HepG2 (cell line): ENCODE results near the gene HLA-C. TPM values are rescaled to one million over a fixed set of nuclear protein-coding genes. Genes with fewer than 3 reads are reported as not detected.

Source experiments
- ADNP ChIP-seq: sonication (generic); formaldehyde crosslinking; IDR thresholded peaks from 2 replicates; pipeline ENCODE4 v1.4.0; 2020; ENCODE audit warnings: missing genetic modification reagents
- DNMT1 ChIP-seq: sonication (generic); formaldehyde crosslinking; IDR thresholded peaks from 2 replicates; pipeline ENCODE4 v1.5.1; 2020; ENCODE audit warnings: mild to moderate bottlenecking, missing genetic modification reagents
- ERF ChIP-seq: IDR thresholded peaks from 2 replicates; pipeline ENCODE4 v1.6.1; 2018; ENCODE audit warnings: missing biosample characterization, missing genetic modification reagents
- GABPB1 ChIP-seq: IDR thresholded peaks from 2 replicates; pipeline ENCODE4 v1.6.1; 2016; ENCODE audit warnings: mild to moderate bottlenecking, missing genetic modification reagents, moderate library complexity, missing compliant biosample characterization
- KLF6 ChIP-seq: IDR thresholded peaks from 2 replicates; pipeline ENCODE4 v1.8.0; 2016; ENCODE audit warnings: missing biosample characterization, missing genetic modification reagents
- MEIS2 ChIP-seq: sonication (generic); formaldehyde crosslinking; IDR thresholded peaks from 2 replicates; pipeline ENCODE4 v1.9.0; 2021; ENCODE audit warnings: mild to moderate bottlenecking, missing genetic modification reagents
- NCOA2 ChIP-seq: sonication (generic); formaldehyde crosslinking; IDR thresholded peaks from 2 replicates; pipeline ENCODE4 v1.8.0; 2022; ENCODE audit warnings: inconsistent platforms
- NKX3-1 ChIP-seq: sonication (generic); formaldehyde crosslinking; IDR thresholded peaks from 2 replicates; pipeline ENCODE4 v1.5.0; 2020; ENCODE audit warnings: missing genetic modification reagents
- REPIN1 ChIP-seq: sonication (generic); formaldehyde crosslinking; IDR thresholded peaks from 2 replicates; pipeline ENCODE4 v1.8.0; 2022; ENCODE audit warnings: missing genetic modification reagents, low read depth, mild to moderate bottlenecking, borderline replicate concordance
- SIN3A ChIP-seq: IDR thresholded peaks from 2 replicates; pipeline ENCODE4 v1.6.1; 2011; ENCODE audit warnings: low read depth, mild to moderate bottlenecking, control low read depth, low read length, borderline replicate concordance
- SIX1 ChIP-seq: sonication (generic); formaldehyde crosslinking; IDR thresholded peaks from 2 replicates; pipeline ENCODE4 v1.4.0; 2020; ENCODE audit warnings: missing genetic modification reagents, borderline replicate concordance
- SP1 ChIP-seq, 2 experiments: fragments of 450-650 bp in 1 of 2; sonication (generic) in 1 of 2; formaldehyde crosslinking in 1 of 2; IDR thresholded peaks; 2 replicates each; pipeline versions ENCODE4 v1.4.0 to v1.6.1; 2016 to 2020; ENCODE audit warnings: missing genetic modification reagents in 1 of 2
- SSRP1 ChIP-seq: IDR thresholded peaks from 2 replicates; pipeline ENCODE4 v1.6.1; 2016; ENCODE audit warnings: control low read depth
- U2AF1 ChIP-seq: fragments of 200-400 bp; formaldehyde crosslinking; optimal IDR thresholded peaks from 2 replicates; pipeline ENCODE3; 2017; ENCODE audit warnings: mild to moderate bottlenecking, low read depth, low read length
- WIZ ChIP-seq: sonication (generic); formaldehyde crosslinking; IDR thresholded peaks from 2 replicates; pipeline ENCODE4 v1.5.1; 2020; ENCODE audit warnings: mild to moderate bottlenecking, missing genetic modification reagents
- ZBTB21 ChIP-seq: sonication (generic); formaldehyde crosslinking; IDR thresholded peaks from 2 replicates; pipeline ENCODE4 v1.4.0; 2020; ENCODE audit warnings: missing genetic modification reagents
- ZBTB7A ChIP-seq: sonication (generic); formaldehyde crosslinking; IDR thresholded peaks from 2 replicates; pipeline ENCODE4 v1.8.0; 2022; ENCODE audit warnings: mild to moderate bottlenecking, missing genetic modification reagents
- ZNF484 ChIP-seq: sonication (generic); formaldehyde crosslinking; IDR thresholded peaks from 2 replicates; pipeline ENCODE4 v1.5.1; 2020; ENCODE audit warnings: mild to moderate bottlenecking, low read depth, missing genetic modification reagents, borderline replicate concordance
- ZNF556 ChIP-seq: sonication (generic); formaldehyde crosslinking; IDR thresholded peaks from 2 replicates; pipeline ENCODE4 v1.4.0; 2020; ENCODE audit warnings: mild to moderate bottlenecking, missing genetic modification reagents, borderline replicate concordance
- ZNF790 ChIP-seq: sonication (generic); formaldehyde crosslinking; IDR thresholded peaks from 2 replicates; pipeline ENCODE4 v1.8.0; 2022; ENCODE audit warnings: missing genetic modification reagents, mild to moderate bottlenecking, borderline replicate concordance
- ZSCAN12 ChIP-seq: sonication (generic); formaldehyde crosslinking; IDR thresholded peaks from 2 replicates; pipeline ENCODE4 v1.9.0; 2021; ENCODE audit warnings: mild to moderate bottlenecking, missing genetic modification reagents
- polyA plus RNA-seq, 8 experiments: library from polyadenylated mRNA; depleted of rRNA in 3 of 8; stranded (reverse) in 7 of 8; unstranded in 1 of 8; fragments of >200 nt; fragmentation: Illumina TruSeq in 4 of 8; extraction: Trizol in 4 of 8; gene quantifications; 2 replicates each; pipeline versions ENCODE4 v1.2.1 to v1.2.3, GENCODE V29; 2011 to 2016; ENCODE audit warnings: low read depth in 4 of 8, missing spikeins in 1 of 8, mixed read lengths in 1 of 8; ENCODE audit not compliant: insufficient read depth in 1 of 8
- total RNA-seq, 5 experiments: library from RNA; depleted of rRNA; stranded (reverse); fragments of >200 nt; fragmentation: Illumina TruSeq; extraction: Trizol; gene quantifications; 2 replicates each; pipeline ENCODE4 v1.2.3, GENCODE V29; 2016; ENCODE audit warnings: low read depth in 1 of 5
- TF ChIP-seq, protein P1 (sequence below): sonication (generic); formaldehyde crosslinking; IDR thresholded peaks from 2 replicates; pipeline ENCODE4 v1.8.1; 2023; ENCODE audit warnings: mild to moderate bottlenecking, missing genetic modification reagents, borderline replicate concordance
- TF ChIP-seq, protein P2 (sequence below): sonication (generic); formaldehyde crosslinking; IDR thresholded peaks from 2 replicates; pipeline ENCODE4 v1.4.0; 2020; ENCODE audit warnings: low read depth, mild to moderate bottlenecking, missing genetic modification reagents
- TF ChIP-seq, protein P3 (sequence below), 2 experiments: sonication (generic) in 1 of 2; formaldehyde crosslinking in 1 of 2; IDR thresholded peaks; 2 replicates each; pipeline versions ENCODE4 v1.5.1 to v1.6.1; 2011 to 2020; ENCODE audit warnings: borderline replicate concordance in 1 of 2, low read depth in 1 of 2, low read length in 1 of 2, mild to moderate bottlenecking in 1 of 2, missing genetic modification reagents in 1 of 2, moderate library complexity in 1 of 2
- TF ChIP-seq, protein P4 (sequence below): IDR thresholded peaks from 2 replicates; pipeline ENCODE4 v1.6.1; 2016
- TF ChIP-seq, protein P5 (sequence below): sonication (generic); formaldehyde crosslinking; IDR thresholded peaks from 2 replicates; pipeline ENCODE4 v1.4.0; 2020; ENCODE audit warnings: missing genetic modification reagents; ENCODE audit errors: not compliant biosample characterization

The HLA-C gene
- total and polyA plus RNA-seq, 2 of the 13 experiments (the other 11 are each of a cell fraction or from before 2014, with no cell fraction given), result 77.1 to 155 TPM

DNA sequence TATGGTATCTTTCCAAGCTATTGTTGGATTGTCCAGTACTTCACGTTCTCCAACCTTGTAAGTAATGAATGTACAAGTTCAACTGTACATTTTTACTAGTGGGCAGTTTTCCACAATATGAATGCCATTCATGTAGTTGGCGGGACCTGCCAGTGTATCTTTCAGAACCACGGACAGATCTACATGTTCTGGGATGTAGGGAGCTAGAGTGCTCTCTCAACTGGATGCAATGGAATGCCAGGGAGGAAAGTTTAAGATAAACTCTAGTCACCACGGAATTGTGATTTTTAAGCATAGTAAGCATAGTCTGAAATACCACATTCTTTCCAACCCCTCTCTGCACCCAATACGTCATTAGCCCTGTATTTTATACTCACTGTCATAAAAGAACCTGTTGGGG is 21.5 kb upstream of the HLA-C start (continued):
- TF ChIP-seq ZNF556 (CRISPR knock-in tag), result no peak
- no peak for TF ChIP-seq U2AF1
- TF ChIP-seq, protein P1, sequence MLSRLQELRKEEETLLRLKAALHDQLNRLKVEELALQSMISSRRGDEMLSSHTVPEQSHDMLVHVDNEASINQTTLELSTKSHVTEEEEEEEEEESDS (CRISPR knock-in tag), result no peak
- TF ChIP-seq, protein P2, sequence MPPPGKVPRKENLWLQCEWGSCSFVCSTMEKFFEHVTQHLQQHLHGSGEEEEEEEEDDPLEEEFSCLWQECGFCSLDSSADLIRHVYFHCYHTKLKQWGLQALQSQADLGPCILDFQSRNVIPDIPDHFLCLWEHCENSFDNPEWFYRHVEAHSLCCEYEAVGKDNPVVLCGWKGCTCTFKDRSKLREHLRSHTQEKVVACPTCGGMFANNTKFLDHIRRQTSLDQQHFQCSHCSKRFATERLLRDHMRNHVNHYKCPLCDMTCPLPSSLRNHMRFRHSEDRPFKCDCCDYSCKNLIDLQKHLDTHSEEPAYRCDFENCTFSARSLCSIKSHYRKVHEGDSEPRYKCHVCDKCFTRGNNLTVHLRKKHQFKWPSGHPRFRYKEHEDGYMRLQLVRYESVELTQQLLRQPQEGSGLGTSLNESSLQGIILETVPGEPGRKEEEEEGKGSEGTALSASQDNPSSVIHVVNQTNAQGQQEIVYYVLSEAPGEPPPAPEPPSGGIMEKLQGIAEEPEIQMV (CRISPR knock-in tag), result no peak
- no peak for TF ChIP-seq SIX1
- no peak for TF ChIP-seq NCOA2
- TF ChIP-seq WIZ (CRISPR knock-in tag), result peak; percentile 59; the same call in 1 of the 2 replicates
- TF ChIP-seq ZNF790 (CRISPR knock-in tag), result no peak
- TF ChIP-seq SSRP1 (CRISPR knock-in tag), result no peak
- no peak for TF ChIP-seq REPIN1 (CRISPR knock-in tag)
- no peak for TF ChIP-seq KLF6 (CRISPR knock-in tag)
- TF ChIP-seq SIN3A, result no peak
- TF ChIP-seq NKX3-1 (CRISPR knock-in tag), result 0 out of 2 replicates have a peak, but pooled peaks have one; percentile 62
- TF ChIP-seq MEIS2 (CRISPR knock-in tag), result 0 out of 2 replicates have a peak, but pooled peaks have one; percentile 28
- TF ChIP-seq, protein P3, sequence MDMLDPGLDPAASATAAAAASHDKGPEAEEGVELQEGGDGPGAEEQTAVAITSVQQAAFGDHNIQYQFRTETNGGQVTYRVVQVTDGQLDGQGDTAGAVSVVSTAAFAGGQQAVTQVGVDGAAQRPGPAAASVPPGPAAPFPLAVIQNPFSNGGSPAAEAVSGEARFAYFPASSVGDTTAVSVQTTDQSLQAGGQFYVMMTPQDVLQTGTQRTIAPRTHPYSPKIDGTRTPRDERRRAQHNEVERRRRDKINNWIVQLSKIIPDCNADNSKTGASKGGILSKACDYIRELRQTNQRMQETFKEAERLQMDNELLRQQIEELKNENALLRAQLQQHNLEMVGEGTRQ (IDR thresholded peaks at IDR 0.05; ENCODE audit: low read depth, low read length), result no peak
- TF ChIP-seq, protein P3 (CRISPR knock-in tag; IDR thresholded peaks at IDR 0.05; ENCODE audit: borderline replicate concordance), result no peak
- no peak for TF ChIP-seq ZBTB21
- no peak for TF ChIP-seq SP1 (IDR thresholded peaks at IDR 0.05)
- no peak for TF ChIP-seq SP1 (CRISPR knock-in tag; IDR thresholded peaks at IDR 0.05)
- TF ChIP-seq ADNP, result no peak
- TF ChIP-seq, protein P4, sequence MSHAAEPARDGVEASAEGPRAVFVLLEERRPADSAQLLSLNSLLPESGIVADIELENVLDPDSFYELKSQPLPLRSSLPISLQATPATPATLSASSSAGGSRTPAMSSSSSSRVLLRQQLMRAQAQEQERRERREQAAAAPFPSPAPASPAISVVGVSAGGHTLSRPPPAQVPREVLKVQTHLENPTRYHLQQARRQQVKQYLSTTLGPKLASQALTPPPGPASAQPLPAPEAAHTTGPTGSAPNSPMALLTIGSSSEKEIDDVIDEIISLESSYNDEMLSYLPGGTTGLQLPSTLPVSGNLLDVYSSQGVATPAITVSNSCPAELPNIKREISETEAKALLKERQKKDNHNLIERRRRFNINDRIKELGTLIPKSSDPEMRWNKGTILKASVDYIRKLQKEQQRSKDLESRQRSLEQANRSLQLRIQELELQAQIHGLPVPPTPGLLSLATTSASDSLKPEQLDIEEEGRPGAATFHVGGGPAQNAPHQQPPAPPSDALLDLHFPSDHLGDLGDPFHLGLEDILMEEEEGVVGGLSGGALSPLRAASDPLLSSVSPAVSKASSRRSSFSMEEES (CRISPR knock-in tag), result 0 out of 2 replicates have a peak, but pooled peaks have one; percentile 58
- 0 out of 2 replicates have a peak, but pooled peaks have one; percentile 62 for TF ChIP-seq ZSCAN12 (CRISPR knock-in tag)
- no peak for TF ChIP-seq ZBTB7A (CRISPR knock-in tag)
- TF ChIP-seq ZNF484 (CRISPR knock-in tag), result no peak
- TF ChIP-seq GABPB1, result no peak
- TF ChIP-seq ERF (CRISPR knock-in tag), result 0 out of 2 replicates have a peak, but pooled peaks have one; percentile 34
- TF ChIP-seq, protein P5, sequence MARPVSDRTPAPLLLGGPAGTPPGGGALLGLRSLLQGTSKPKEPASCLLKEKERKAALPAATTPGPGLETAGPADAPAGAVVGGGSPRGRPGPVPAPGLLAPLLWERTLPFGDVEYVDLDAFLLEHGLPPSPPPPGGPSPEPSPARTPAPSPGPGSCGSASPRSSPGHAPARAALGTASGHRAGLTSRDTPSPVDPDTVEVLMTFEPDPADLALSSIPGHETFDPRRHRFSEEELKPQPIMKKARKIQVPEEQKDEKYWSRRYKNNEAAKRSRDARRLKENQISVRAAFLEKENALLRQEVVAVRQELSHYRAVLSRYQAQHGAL (CRISPR knock-in tag), result no peak
- no peak for TF ChIP-seq DNMT1 (CRISPR knock-in tag)
